ENCODE measurements around the gene NGEF.
"Not testable (repeated sequence)": the region's sequence is repeated elsewhere in the genome, so short reads cannot be mapped to it uniquely, and the experiment has no call there.

Gene NGEF

DNA sequence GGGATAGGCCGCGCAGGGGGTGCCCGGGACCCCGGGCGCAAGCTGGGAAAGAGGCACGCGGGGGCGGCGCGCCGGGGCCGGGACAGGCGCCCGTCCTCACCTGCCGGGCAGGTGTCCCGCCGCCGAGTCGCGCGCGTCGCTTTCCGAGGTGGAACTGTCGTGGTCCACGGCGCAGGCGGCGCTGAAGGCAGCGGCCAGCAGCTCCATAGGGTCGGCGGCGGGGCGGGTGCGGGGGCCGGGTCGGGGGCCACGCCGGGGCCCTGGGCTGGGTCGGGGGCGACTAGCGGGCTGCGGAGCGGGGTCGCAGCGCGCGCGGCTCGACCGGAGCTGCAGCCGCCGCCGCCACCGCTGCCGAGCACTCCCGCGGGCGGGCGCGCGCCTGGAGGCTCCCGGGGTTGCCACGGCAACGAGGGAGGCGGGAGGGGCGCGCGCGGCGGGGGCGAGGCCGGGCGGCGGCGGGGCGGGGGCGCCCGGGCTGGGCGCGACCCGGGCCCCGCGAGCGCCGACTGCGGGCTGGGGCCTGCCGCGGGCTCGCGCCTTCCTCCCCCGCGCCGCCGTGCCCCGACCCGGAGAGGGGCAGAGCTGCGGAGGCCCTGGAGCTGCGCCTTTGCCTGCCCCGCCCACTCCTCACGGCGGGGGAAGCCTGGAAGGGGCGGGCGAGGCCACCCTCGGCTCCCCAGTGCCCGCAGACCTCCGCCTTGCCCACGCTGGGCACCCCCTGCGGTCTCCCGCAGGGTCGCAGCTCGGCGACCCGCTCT is 85.1 kb downstream of the NGEF start:
- DNase-seq (ENCODE audit: low spot score), result no peak

DNA sequence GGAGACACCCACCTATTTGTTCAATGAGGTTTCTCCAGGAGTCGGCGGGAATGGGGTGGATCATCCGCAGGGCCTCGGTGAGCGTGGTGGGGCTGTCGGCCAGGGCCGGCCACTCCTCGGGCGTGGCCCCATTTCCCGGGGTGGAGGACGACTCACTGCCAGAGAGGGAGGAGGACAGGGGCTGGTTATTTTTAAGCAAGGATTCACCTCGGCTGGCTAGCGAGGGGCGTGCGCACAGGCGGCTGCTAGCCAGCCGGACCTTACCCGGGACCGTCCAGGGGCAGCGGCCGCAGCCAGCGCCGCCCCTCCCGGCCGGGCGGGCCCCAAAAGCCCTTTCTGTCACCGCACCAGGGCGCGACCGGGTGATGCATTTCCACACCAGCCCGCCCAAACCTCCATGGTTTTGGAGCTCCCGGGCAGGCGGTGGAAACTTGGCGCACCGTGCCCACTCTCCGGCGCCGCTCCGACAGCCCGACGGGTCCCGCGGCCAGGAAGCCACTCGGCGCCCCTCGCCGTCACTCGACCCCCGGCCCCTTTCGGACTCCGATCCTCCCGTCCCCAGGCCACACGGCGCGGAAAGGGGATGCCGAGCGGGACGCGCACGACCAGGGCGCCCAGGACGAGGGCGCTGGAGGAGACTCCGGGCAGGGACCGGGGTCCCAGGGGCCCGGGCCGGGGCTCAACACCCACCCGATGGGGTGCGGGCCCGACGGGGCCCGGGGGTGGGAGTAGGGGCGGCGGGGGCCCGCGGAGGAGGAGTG is 85.8 kb downstream of the NGEF start:
- no peak for DNase-seq (ENCODE audit: low spot score)

DNA sequence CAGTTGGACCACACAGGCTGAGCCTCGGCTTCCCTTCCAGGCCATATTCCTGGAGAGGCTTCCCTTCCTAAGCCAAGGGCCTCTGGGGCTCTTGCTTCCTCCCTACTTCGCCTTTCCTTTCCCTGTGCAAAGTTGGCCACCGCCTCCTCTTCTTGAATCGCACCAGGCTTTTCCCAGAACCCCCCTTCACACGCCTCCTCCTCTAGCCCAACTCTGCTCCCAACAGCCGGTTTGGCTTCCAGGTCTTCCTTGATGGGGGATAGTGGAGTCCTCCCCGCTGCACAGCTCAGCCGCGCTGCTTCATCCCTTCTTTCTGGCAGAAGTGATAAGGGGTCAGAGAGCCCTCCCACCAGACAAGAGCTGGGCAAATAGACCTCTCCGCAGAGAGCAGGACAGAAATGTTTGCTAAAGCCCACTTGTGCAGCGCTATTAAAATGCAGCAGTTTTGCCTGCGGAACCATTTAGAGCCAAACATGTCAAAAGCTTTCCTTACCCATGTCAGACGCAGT is 86.6 kb downstream of the NGEF start:
- no peak for DNase-seq (ENCODE audit: low spot score)

DNA sequence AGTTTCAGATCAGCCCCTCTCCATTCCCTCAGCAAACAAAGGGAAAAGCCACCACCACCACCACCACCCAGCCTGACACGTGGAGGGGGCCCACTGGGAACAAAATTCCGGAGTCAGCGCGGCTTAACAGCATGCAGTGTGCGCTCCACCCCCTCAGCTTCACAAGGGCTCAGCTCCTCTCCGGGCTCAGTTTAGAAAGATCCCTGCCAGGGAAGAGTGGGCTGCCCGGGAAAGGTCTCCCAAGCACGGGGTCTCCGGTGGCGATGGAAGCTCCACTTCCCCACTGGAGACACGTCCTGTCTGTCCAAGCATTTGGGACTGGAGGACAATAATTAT is 87.3 kb downstream of the NGEF start:
- no peak for DNase-seq (ENCODE audit: low spot score)

DNA sequence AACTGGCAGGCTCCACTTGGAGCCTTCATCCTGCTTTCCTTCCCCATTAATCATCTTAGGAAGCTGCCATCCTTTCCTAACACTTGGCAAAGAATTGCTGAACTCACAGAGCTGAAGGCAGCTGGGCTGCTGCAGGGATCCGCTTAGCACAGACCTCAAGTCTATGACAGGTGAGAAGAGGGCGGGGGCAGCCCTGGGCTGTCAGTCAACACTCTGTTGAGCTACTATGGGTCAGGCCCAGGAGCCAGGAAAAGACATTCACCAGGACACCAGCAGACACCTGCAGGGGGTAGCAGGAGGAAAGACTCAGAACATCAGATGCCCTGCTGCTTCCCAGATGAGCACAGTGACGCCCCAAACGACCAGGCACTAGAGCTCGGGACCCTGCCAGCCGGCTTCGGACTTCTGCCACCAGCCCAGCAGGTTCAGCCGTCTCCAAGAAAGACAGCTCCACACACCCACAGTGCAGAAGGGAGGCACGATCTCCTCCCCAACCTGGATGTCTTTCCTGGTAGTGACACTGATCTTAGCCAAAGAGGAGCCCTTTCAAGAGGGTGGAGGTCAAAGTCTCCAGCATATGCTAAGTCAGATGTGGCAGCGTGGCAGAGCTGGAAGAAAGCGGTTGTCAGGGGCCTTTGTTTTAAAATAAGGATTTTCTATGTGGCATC is 87.8 kb downstream of the NGEF start:
- no peak for DNase-seq (ENCODE audit: low spot score)

DNA sequence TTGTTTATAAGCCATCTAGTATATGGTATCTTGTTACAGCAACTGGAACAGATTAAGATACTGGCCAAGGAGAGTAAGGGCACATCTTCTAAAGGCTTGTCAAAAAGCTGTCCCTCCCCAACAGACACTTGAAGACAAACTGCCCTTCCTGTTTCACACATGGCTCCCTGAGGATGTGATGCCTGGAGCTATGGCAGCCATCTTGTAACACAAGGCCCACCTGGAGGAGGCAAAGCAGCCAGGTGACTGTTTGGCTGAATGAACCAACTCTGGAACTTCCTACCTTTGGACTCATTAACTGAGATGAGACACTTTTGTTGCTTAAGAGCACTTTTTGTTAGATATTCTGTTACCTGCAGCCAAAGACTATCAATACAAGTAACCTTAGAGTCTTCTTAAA is 88.6 kb downstream of the NGEF start:
- DNase-seq (ENCODE audit: low spot score), result no peak

DNA sequence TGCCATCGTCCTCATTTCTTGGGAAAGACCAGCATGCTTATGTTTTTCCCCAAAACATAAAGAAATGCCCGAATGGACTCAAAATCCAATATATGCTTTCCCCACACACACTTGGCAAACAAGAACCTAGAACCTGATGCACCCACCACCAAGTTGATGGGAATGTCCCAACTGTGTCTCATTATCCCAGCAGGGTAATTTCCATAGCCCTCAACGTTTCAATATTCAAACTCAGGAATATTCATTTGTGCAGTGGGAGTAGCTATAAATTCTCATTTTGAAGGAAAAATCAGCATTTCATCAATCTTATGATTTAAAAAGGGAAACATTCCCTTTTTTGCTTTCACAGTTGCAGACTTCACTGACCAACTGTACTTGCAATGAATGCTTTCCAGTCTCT is 92.3 kb downstream of the NGEF start:
- no peak for DNase-seq (ENCODE audit: low spot score)

DNA sequence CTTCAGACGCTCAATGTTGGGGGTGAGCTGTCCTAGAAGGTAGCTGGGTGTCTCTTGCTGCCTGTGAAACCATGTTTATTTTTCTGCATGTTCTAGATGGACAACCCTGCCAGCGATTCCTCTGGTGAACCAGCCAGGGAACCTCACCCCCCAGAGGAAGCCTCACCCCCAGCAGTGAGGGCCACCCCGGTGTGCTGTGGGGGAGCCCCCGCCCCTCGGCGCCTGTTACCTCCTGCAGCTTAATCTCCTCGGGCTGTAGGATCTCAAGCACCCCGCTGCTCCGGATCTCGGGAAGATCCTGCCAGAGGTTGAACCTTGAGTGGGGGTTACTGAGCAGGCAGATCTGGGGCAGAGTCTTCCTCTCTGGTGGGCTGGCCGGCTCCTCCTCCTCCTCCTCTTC is 93.0 kb downstream of the NGEF start:
- no peak for DNase-seq (ENCODE audit: low spot score)

DNA sequence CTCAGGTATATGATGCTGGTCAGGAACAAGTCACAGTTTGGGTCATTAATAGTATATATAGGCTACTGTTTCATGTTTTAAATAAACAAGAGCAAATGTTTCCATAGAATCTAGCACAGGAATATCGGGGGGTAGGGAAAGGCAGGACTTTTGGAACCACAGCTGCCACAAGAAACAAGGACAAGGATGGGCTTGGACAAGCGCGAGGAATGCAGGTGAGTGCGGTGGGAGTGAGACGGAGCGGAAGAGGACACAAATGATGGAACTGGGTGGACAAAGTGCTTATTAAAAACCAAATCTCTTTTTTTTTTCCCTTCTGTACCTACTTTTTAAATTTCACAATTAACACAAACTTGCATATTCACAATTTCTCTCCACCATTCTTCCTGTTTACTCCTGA is 93.9 kb downstream of the NGEF start:
- DNase-seq (ENCODE audit: low spot score), result no peak

DNA sequence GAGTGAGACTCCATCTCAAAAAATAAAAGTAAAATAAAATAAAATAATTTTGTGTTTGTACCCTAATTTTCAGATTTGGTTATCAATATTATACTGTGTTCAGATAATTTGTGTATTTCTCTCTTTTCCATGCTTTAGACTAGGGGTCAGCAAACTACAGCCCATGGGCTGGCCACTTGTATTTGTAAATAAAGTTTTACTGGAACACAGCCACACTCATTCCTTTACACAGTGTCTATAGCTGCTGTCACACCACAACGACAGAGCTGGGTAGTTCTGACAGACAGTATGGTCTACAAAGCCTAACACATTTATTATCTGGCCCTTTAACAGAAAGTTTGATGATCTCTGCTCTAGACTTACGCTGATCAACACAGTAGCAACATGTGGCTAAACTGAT is 99.2 kb downstream of the NGEF start:
- no peak for DNase-seq (ENCODE audit: low spot score)

DNA sequence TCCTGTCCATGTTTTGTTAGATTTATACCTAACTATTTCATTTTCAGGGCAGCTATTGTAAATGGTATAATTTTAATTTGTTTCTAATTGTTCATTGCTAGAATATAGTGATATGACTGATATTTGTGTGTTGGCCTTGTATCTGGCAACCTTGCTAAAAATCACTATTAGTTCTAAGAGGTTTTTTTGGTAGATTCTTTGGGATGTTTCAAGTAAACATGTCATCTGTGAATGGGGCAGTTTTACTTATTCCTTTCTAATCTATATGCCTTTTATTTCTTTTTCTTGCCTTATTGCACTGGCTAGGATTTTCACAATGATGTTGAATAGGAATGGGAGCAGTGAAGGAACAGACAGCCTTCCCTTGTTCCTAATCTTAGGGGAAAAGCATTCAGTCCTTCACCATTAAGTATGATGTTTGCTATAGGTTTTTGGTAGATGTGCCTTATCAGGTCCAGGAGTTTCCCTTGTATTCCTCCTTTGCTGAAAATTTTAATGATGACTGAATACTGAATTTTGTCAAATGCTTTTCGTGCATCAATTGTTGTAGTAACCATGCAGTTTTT is 101.3 kb downstream of the NGEF start:
- no peak for DNase-seq (ENCODE audit: low spot score)

DNA sequence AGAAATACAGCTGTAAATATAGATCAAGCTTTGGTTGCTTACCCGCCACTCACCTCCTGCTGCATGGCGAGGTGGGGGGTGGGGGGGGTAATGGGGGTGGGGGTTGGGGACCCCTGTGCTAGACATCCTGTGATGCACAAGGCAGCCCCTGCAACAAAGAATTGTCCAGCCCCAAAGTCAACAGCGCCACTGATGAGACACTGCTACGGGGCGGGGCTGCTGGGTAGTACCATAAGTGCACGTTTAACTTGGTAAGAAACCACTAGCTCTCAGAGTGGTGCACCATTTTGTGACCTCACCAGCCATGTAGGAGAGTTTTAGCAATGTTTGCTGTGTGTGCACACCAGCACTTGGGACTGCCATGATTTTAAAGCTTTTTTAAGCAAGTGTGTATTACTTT is 102.7 kb downstream of the NGEF start:
- DNase-seq (ENCODE audit: low spot score), result no peak

DNA sequence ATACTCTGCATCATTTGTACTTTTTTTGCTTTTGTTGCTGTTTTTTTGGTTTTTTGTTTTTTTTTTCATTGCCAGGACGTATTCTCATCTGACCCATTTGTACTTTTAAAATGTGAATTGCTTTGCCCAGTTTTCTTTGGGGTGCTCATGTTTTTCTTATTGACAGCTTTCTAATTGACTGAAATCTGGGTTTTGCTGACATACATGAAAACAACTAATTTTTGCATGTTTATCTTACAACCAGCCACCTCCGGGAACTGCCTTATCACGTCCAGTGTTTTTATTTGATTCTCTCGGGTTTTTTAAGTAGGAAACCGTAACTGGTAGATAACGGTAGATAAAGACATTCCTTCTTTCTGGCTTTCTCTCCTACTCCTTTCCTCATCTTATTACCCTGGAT is 104.4 kb downstream of the NGEF start:
- no peak for DNase-seq (ENCODE audit: low spot score)

DNA sequence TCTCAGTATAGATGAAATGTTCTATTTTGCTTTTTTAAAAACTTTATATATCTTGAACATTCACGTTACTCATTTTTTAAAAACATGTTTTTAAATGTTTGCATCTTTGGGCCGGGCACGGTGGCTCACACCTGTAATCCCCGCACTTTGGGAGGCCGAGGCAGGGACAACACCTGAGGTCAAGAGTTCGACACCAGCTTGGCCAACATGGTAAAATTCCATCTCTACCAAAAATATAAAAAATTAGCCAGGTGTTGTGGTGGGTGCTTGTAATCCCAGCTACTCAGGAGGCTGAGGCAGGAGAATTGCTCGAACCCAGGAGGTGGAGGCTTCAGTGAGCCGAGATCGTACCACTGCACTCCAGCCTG is 105.4 kb downstream of the NGEF start:
- DNase-seq (ENCODE audit: low spot score), result not testable (repeated sequence)

DNA sequence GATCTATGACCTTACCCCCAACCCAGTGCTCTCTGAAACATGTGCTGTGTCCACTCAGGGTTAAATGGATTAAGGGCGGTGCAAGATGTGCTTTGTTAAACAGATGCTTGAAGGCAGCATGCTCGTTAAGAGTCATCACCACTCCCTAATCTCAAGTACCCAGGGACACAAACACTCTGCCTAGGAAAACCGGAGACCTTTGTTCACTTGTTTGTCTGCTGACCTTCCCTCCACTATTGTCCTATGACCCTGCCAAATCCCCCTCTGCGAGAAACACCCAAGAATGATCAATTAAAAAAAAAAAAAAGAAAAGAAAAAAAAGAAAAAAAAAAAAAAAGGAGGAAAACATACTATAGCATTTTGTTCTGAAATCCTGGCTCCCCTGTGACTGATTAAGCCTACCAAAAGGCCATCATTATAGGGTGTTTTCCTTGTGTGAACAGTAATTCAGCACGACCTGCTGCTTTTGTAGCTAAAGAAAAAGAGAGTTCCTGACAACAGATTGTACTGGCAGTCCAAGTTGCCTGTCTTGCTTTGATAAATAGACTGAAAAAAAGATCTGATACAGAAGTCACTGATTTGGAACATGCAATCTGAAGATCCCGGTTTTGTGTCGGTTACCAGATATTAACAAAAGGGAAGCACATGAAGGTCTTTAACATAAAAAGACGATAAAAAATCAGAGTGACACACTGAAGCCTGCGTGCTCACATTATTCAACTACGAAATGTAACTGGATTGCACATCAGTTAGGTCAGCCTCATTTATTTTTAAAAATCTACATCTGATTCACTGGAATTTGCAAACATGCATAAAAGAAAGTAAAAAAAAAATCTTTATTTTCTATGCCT is 106.0 kb downstream of the NGEF start:
- DNase-seq (ENCODE audit: low spot score), result not testable (repeated sequence)

DNA sequence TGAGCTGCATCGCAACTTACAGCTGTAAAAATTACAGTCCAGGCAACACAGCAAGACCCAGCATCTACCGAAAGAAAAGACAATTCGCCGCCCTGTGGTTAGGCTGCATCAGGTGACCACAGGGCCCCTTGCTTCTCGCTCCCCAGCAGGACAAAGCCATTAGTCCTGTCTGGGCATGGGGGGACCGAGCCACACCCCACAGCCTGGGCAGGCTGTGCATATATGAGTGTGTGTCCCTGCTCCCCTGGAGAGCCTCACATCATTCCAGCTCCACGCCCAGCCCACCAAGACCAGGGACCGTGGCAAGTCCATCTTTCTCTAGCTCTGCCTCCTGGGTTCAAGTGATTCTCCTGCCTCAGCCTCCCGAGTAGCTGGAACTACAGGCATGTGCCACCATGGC is 109.1 kb downstream of the NGEF start:
- DNase-seq (ENCODE audit: low spot score), result no peak

DNA sequence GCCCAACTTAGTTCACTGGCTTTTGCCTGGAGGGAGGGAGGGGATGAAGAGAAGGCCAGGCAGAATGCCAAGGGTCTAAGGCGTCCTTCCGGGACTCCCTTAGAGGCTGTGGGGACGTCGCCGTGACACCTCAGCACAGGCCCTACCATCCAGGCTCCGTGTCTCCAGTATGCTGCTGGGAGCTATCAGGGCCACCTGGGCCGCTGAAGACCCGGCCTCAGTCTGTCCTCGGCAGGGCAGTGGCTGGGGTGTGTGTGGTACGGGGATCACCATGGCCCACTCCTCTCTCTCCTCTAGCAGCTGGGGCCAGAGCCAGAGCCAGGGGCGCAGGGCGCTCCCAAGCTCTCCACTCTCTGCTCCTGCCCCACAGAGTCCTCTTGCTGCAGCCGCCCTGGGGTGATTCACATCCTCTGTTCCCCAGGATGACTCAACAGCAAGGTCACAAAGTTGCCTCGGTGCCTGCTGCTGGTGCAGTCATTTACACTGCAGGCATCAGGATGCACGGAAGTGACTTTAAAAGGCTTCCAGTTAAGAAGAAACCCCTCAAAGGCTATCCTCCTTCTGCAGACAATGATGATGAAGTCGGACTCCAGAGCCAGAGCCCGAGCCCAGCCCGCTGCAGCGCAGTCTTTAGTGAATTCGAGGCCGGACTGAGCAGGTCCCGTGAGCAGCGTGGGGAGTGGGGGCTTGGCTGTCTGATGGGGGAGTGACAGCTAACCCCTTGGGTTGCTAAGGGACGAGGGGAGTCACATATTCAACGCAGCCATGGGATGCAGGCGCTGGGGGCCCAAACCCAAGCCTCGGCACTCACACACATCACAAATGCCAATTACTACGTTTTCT is 111.1 kb downstream of the NGEF start:
- DNase-seq (ENCODE audit: low spot score), result no peak

DNA sequence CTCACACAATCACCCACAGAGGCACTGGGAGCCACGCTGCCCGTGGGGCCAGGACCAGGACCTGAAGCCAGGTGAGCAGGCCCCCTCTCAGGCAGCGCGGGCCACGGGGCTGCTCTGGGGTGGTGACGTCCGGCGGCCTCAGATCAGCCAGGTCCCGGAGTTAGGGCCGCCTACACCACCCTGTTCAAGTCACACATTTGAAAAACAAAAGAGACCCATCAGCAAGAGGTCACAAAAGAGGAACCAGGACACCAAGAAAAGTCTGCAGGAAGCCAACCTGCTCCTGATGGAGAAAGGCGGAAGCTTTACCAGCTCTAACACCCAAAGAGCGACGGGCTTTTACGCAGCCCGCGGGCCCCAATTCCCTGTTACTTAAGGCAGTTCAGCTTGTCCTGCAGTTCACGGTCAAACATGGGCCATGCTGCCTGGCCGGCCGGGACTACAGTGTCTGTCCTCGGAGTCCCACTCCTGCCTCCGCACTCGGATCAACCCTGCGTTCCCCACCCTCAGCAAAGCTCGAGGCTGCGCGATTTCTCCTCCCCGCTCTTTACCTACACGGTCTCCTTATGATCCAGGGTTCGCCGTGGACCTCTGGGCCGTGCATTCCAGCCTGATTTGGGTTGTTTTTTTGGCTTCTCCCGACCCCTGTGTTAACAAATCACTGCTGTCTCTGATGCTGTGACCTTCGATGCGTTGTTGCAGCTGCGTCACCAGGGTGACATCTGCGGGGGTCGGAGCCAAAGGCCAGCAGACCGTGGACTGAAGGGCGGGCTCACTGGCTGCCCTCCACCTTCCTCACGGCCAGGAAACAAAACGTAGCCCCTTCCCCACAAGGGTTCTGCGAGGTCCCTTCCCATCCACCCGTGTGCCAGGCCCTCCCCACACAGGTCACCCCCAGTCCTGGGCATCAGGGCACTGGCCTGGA is 112.0 kb downstream of the NGEF start:
- DNase-seq (ENCODE audit: low spot score), result no peak

DNA sequence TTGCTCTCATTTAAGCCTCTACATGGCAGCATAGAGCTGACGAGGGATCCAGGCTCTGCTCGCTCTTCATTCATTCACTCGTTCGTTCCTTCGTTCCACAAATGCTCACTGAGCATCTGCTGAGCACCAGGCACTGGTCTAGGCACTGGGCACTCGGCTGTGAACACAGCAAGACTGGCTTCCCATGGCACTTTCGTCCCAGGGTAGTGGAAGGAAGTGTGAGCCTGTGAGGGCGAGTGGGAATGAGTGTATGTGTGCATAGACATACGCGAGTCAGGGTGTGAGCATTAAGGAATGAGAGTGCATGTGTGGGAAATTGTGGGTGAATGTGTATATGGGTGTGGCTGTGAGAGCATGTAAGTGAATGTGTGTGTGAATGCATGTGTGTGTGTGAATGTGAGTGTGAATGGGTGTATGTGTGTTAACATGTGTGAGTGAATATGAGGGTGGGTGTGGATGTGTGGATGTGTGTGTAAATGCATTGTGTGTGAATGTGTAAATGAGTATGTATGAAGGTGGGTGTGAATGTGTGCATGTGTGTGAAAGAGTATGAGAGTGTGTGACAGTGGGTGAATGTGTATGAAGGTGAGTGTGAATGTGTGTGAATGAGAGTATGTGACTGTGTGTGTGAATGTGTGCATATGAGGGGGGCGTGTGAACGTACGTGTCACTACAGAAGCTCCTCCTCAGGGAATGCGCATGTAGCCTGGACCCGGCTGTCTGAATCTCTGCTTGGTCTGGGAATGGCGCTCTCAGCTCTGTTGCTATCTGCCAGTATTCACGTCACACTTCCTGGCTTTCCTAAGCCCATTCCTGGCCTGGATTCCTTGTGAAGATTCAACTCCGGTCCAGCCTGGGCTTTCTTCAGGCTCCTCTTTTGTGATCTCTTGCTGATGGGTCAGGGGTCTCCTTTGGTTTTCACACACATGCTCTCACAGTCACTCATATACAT is 114.2 kb downstream of the NGEF start:
- DNase-seq (ENCODE audit: low spot score), result no peak
